HG02623 (cell line): ENCODE results near the gene MYL12B.
"Not testable (repeated sequence)": the region's sequence is repeated elsewhere in the genome, so short reads cannot be mapped to it uniquely, and the experiment has no call there.

ENCODE experiments used
- ATAC-seq: cut with Tn5 transposase; IDR thresholded peaks from one replicate; pipeline ENCODE4 v1.9.1; 2021; ENCODE audit warnings: moderate library complexity; ENCODE audit not compliant: unreplicated experiment

Gene MYL12B

GRCh38 chr18:3294435-3295080 is 32.6 kb downstream of the MYL12B start:
- ATAC-seq: no peak

GRCh38 chr18:3297025-3297984 is 35.4 kb downstream of the MYL12B start:
- peak; percentile 99 for ATAC-seq

GRCh38 chr18:3304832-3305231 is 42.9 kb downstream of the MYL12B start:
- ATAC-seq: no peak

- no peak for ATAC-seq
These were observed 43.4 kb downstream of the MYL12B start for GRCh38 chr18:3305354-3305762.

- ATAC-seq: no peak
These were observed 44.0 kb downstream of the MYL12B start for GRCh38 chr18:3305933-3306332.

GRCh38 chr18:3306391-3306790 is 44.5 kb downstream of the MYL12B start:
- ATAC-seq: no peak

GRCh38 chr18:3313685-3314084 is 51.8 kb downstream of the MYL12B start:
- ATAC-seq: no peak

GRCh38 chr18:3315344-3315743 is 53.4 kb downstream of the MYL12B start:
- ATAC-seq: not testable (repeated sequence)

GRCh38 chr18:3319399-3319798 is 57.5 kb downstream of the MYL12B start:
- ATAC-seq: no peak

- ATAC-seq: no peak
These were observed 58.0 kb downstream of the MYL12B start for GRCh38 chr18:3319894-3320454.

- no peak for ATAC-seq
These were observed 59.3 kb downstream of the MYL12B start for GRCh38 chr18:3321133-3321812.

- no peak for ATAC-seq
These were observed 62.0 kb downstream of the MYL12B start for GRCh38 chr18:3323900-3324299.
